Tibial nerve (tissue), 4 donors: ENCODE measurements around the gene ATF2. TPM values are rescaled to one million over a fixed set of nuclear protein-coding genes. Genes with fewer than 3 reads are reported as not detected.
A peak's percentile ranks its signal among the peaks of the same experiment; 100 is the strongest.

Source experiments
- DNase-seq, 2 donors: peaks; one replicate each; pipeline ENCODE4 v3.0.0-alpha.2; 2019; ENCODE audit warnings: low spot score in 2 of 2
- H3K27ac ChIP-seq, 4 donors: fragments of 200-600 bp; sonication (generic) in 3 of 4; one replicate each; pipeline ENCODE4 v1.5.1; 2017 to 2019; ENCODE audit warnings: mild to moderate bottlenecking in 1 of 4
- H3K27me3 ChIP-seq, 2 donors: fragments of 200-600 bp; sonication (generic) in 1 of 2; one replicate each; pipeline versions ENCODE4 v1.5.1 to v1.6.0; 2017 to 2019
- H3K36me3 ChIP-seq, 3 donors: fragments of 200-600 bp; sonication (generic); one replicate each; pipeline ENCODE4 v1.5.1; 2018 to 2019
- H3K4me1 ChIP-seq, 4 donors: fragments of 200-600 bp; sonication (generic) in 3 of 4; one replicate each; pipeline ENCODE4 v1.5.1; 2017 to 2019
- H3K4me3 ChIP-seq, 4 donors: fragments of 200-600 bp; sonication (generic) in 3 of 4; one replicate each; pipeline ENCODE4 v1.5.1; 2017 to 2019; ENCODE audit warnings: mild to moderate bottlenecking in 1 of 4, moderate library complexity in 1 of 4
- H3K9me3 ChIP-seq, 4 donors: fragments of 200-600 bp; sonication (generic) in 3 of 4; one replicate each; pipeline ENCODE4 v1.5.1; 2017 to 2019
- CTCF ChIP-seq, 5 experiments: fragments of 200-600 bp in 3 of 5; fragments of 450-650 bp in 2 of 5; sonication (generic) in 3 of 5; IDR thresholded peaks; one replicate each; pipeline ENCODE4 v1.5.1; 2016 to 2019; ENCODE audit warnings: antibody characterized with exemption in 5 of 5, mild to moderate bottlenecking in 3 of 5, moderate library complexity in 2 of 5
- EP300 ChIP-seq, 2 donors: sonication (generic); formaldehyde crosslinking; IDR thresholded peaks; one replicate each; pipeline ENCODE4 v1.6.1; 2017; ENCODE audit warnings: antibody characterized with exemption in 2 of 2, mild to moderate bottlenecking in 1 of 2
- POLR2A ChIP-seq, 2 donors: fragments of 450-650 bp; IDR thresholded peaks; one replicate each; pipeline ENCODE4 v1.6.1; 2017; ENCODE audit warnings: antibody characterized with exemption in 2 of 2, mild to moderate bottlenecking in 2 of 2, moderate library complexity in 2 of 2
- WGBS, 2 donors: methylation state at CpG; one replicate each; pipeline ENCODE4 v1.1.5; 2018; 5-methylcytosine and 5-hydroxymethylcytosine counted together
- total RNA-seq, 4 donors: library from RNA; depleted of rRNA; stranded (reverse); fragments of >200 nt; gene quantifications; one replicate each; pipeline ENCODE4 v1.1.0, GENCODE V29; 2016

Gene ATF2
- 10 to 100 TPM; 44.8 to 69.9 (median 53.2) TPM for total RNA-seq

GRCh38 chr2:175167792-175168563, at the start of gene ATF2:
Gene ATF2 (minus strand): TSS chr2:175168203. CDS start chr2:175136443, 31,760 bp downstream.
- TF ChIP-seq EP300 (IDR thresholded peaks at IDR 0.05) = peak; percentile 67 to 88
- TF ChIP-seq POLR2A (IDR thresholded peaks at IDR 0.05) = peak; percentile 36 to 78
- TF ChIP-seq CTCF (IDR thresholded peaks at IDR 0.05) = peak in 1 of 5 experiments; percentile 43
- H3K27ac ChIP-seq = peak within 1 kb of the TSS; percentile 96 to 98 (median 96)
- peak within 1 kb of the TSS; percentile 82 to 96 (median 90) for H3K4me3 ChIP-seq
- H3K9me3 ChIP-seq = no peaks in the 10 kb centered on the region
- no peaks in the 10 kb centered on the region for H3K27me3 ChIP-seq
- peaks cover 0 to 3% (median 0%) of the 10 kb centered on the region in 3 donors for H3K36me3 ChIP-seq
- 1% methylated on average over 54 to 56 of the region's 56 CpGs for WGBS, 2 donors
- DNase-seq = peak; percentile 97
- H3K4me1 ChIP-seq = peaks cover 0 to 28% (median 5%) of the 10 kb centered on the region in 4 donors

- WGBS, 2 donors = 77 to 89% methylated on average over 6 of the region's 6 CpGs
- no peaks in the 10 kb centered on the region for H3K27me3 ChIP-seq
- H3K4me1 ChIP-seq = peaks cover 0 to 3% (median 0%) of the 10 kb centered on the region in 4 donors
- no peak for DNase-seq
- no peaks in the 10 kb centered on the region for H3K36me3 ChIP-seq
- H3K9me3 ChIP-seq = no peaks in the 10 kb centered on the region
- no peak overlapping the region for H3K4me3 ChIP-seq
- no peak for TF ChIP-seq CTCF (IDR thresholded peaks at IDR 0.05)
- TF ChIP-seq POLR2A (IDR thresholded peaks at IDR 0.05) = no peak
- no peak for TF ChIP-seq EP300 (IDR thresholded peaks at IDR 0.05)
- no peak overlapping the region for H3K27ac ChIP-seq
These were observed 39.9 kb upstream of the ATF2 start for GRCh38 chr2:175207741-175208438.

- no peak for DNase-seq
- no peak for TF ChIP-seq POLR2A (IDR thresholded peaks at IDR 0.05)
- no peak for TF ChIP-seq EP300 (IDR thresholded peaks at IDR 0.05)
- no peak for TF ChIP-seq CTCF (IDR thresholded peaks at IDR 0.05)
- Histone ChIP-seq H3K27me3 (no peaks in the 10 kb centered on the region), H3K9me3 (no peaks in the 10 kb centered on the region), H3K4me1 (peaks cover 0 to 3% (median 0%) of the 10 kb centered on the region in 4 donors), H3K4me3 (no peak overlapping the region), H3K27ac (no peak overlapping the region), H3K36me3 (no peaks in the 10 kb centered on the region)
- 88 to 91% methylated on average over 3 of the region's 3 CpGs for WGBS, 2 donors
These were observed 38.9 kb upstream of the ATF2 start for GRCh38 chr2:175206866-175207265.

GRCh38 chr2:175205523-175205922, 37.5 kb upstream of the ATF2 start:
- H3K4me3 ChIP-seq = no peak overlapping the region
- peaks cover 0 to 3% (median 0%) of the 10 kb centered on the region in 4 donors for H3K4me1 ChIP-seq
- no peaks in the 10 kb centered on the region for H3K9me3 ChIP-seq
- no peak for DNase-seq
- no peaks in the 10 kb centered on the region for H3K36me3 ChIP-seq
- no peak overlapping the region for H3K27ac ChIP-seq
- 74 to 82% methylated on average over 3 of the region's 3 CpGs for WGBS, 2 donors
- TF ChIP-seq EP300 (IDR thresholded peaks at IDR 0.05) = no peak
- TF ChIP-seq POLR2A (IDR thresholded peaks at IDR 0.05) = no peak
- no peak for TF ChIP-seq CTCF (IDR thresholded peaks at IDR 0.05)
- H3K27me3 ChIP-seq = no peaks in the 10 kb centered on the region
